ENCODE results near the gene LRRC9. TPM values are rescaled to one million over a fixed set of nuclear protein-coding genes. Genes with fewer than 3 reads are reported as not detected.
A peak's percentile ranks its signal among the peaks of the same experiment; 100 is the strongest.
"Not testable (repeated sequence)": the region's sequence is repeated elsewhere in the genome, so short reads cannot be mapped to it uniquely, and the experiment has no call there.

LRRC9 gene
- total RNA-seq, 1 experiment from 2014 or later = not detected

DNA sequence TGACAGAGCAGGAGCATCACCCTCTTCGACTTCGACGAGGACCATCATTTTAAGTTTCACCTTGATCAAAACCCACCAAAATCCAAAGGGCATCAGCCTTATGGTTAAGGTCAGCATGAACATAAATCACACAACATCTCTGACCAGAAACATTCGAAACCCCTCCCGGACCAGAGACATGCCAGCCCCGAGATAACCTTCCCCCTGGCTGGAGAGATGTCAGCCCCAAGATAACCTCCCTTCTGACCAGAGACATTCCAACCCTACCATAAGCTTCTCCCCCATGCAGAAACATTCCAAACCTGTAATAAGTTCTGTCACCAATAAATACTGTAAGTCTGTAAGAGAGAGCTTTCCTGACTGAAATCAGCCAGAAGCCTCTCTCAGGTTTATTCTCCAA is 178.0 kb downstream of the LRRC9 start:
- DNase-seq (ENCODE audit: unreplicated experiment) = no peak
- intact Hi-C loops (cut with micrococcal nuclease) = loop anchor here (10.0 kb wide), 1 partner anchor 157 kb away; no protein-coding TSS in a partner anchor
- peaks cover 41% of the 10 kb centered on the region for H3K4me1 Mint-ChIP-seq (ENCODE audit: insufficient read depth, unreplicated experiment)

DNA sequence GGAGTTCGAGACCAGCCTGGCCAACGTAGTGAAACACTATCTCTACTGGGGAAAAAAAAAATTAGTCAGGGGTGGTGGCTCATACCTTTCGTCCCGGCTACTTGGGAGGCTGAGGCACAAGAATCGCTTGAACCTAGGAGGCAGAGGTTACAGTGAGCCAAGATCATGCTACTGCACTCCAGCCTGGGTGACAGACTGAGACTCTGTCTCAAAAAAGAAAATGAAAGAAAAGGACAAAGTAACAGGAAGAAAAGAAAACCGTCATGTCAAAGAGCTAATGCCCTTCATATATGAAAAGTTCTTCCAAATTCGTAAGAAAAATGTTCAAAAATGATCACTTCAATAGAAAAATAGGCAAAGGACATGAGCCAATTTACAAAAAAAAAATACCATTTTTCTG is 179.9 kb downstream of the LRRC9 start:
- H3K4me1 Mint-ChIP-seq (ENCODE audit: insufficient read depth, unreplicated experiment) = peaks cover 38% of the 10 kb centered on the region
- ChIA-PET CTCF (interaction anchor here (0.6 to 2.4 kb wide), 4 partner anchors 9 to 1599 kb away, joined by 3 to 8 read pairs (median 4); partner anchors contain the start of gene DHRS7), POLR2A (interaction anchor here (0.6 to 2.6 kb wide), 5 partner anchors 8 to 82 kb away, joined by 3 to 21 read pairs (median 5); partner anchors contain the start of gene PCNX4)
- not testable (repeated sequence) for DNase-seq (ENCODE audit: unreplicated experiment); H3K9me3 Mint-ChIP-seq (ENCODE audit: unreplicated experiment); H3K27ac Mint-ChIP-seq (ENCODE audit: low read depth, unreplicated experiment); H3K4me3 Mint-ChIP-seq (ENCODE audit: unreplicated experiment); H3K27me3 Mint-ChIP-seq (ENCODE audit: insufficient read depth, unreplicated experiment); BruUV-seq (replicated peaks)
- intact Hi-C loops (cut with micrococcal nuclease) = loop anchor here (10.0 kb wide), 1 partner anchor 155 kb away; no protein-coding TSS in a partner anchor
- peaks cover 30% of the 10 kb centered on the region for H3K36me3 Mint-ChIP-seq (ENCODE audit: insufficient read depth, unreplicated experiment)

More for the DNA sequence above, 178.0 kb downstream of the LRRC9 start:
- Mint-ChIP-seq H3K27me3 (ENCODE audit: insufficient read depth, unreplicated experiment) (no peaks in the 10 kb centered on the region), H3K27ac (ENCODE audit: low read depth, unreplicated experiment) (peak overlapping the region; percentile 60), H3K4me3 (ENCODE audit: unreplicated experiment) (no peak overlapping the region), H3K9me3 (ENCODE audit: unreplicated experiment) (no peaks in the 10 kb centered on the region), H3K36me3 (ENCODE audit: insufficient read depth, unreplicated experiment) (peaks cover 30% of the 10 kb centered on the region)
- CTCF ChIA-PET = interaction anchor here (0.7 to 1.2 kb wide), 2 partner anchors 53 to 70 kb away, joined by 3 to 4 read pairs; no protein-coding TSS in a partner anchor
- POLR2A ChIA-PET = no interaction called here
- TF ChIP-seq, protein P1, sequence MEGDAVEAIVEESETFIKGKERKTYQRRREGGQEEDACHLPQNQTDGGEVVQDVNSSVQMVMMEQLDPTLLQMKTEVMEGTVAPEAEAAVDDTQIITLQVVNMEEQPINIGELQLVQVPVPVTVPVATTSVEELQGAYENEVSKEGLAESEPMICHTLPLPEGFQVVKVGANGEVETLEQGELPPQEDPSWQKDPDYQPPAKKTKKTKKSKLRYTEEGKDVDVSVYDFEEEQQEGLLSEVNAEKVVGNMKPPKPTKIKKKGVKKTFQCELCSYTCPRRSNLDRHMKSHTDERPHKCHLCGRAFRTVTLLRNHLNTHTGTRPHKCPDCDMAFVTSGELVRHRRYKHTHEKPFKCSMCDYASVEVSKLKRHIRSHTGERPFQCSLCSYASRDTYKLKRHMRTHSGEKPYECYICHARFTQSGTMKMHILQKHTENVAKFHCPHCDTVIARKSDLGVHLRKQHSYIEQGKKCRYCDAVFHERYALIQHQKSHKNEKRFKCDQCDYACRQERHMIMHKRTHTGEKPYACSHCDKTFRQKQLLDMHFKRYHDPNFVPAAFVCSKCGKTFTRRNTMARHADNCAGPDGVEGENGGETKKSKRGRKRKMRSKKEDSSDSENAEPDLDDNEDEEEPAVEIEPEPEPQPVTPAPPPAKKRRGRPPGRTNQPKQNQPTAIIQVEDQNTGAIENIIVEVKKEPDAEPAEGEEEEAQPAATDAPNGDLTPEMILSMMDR (IDR thresholded peaks at IDR 0.05; ENCODE audit: unreplicated experiment) = no peak
- BruUV-seq (replicated peaks) = no TSS peak

DNA sequence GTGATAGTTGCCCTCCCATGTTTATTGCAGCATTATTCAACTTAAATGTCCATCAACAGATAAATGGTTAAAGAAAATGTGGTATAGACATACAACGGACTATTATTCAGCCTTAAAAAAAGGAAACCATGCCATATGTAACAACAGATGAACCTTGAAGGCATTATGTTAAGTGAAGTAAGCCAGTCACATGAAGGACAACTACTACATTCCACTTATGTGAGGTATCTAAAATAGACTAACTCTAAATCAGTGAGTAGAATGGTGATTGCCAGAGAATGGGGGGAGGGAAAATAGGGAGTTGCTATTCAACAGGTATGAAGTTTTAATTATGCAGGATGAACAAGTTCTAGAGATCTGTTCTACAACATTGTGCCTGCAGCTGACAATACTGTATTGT is 181.8 kb downstream of the LRRC9 start:
- Mint-ChIP-seq H3K4me3 (ENCODE audit: unreplicated experiment) (no peak overlapping the region), H3K4me1 (ENCODE audit: insufficient read depth, unreplicated experiment) (peaks cover 42% of the 10 kb centered on the region), H3K27ac (ENCODE audit: low read depth, unreplicated experiment) (peak overlapping the region; percentile 62), H3K36me3 (ENCODE audit: insufficient read depth, unreplicated experiment) (peaks cover 38% of the 10 kb centered on the region), H3K9me3 (ENCODE audit: unreplicated experiment) (no peaks in the 10 kb centered on the region), H3K27me3 (ENCODE audit: insufficient read depth, unreplicated experiment) (no peaks in the 10 kb centered on the region)
- DNase-seq (ENCODE audit: unreplicated experiment) = no peak
- intact Hi-C loops (cut with micrococcal nuclease) = no loop called here
- POLR2A ChIA-PET = interaction anchor here (1.3 to 2.6 kb wide), 4 partner anchors 10 to 64 kb away, joined by 3 to 21 read pairs (median 4); partner anchors contain the start of genes DHRS7 and PCNX4
- BruUV-seq (replicated peaks) = no TSS peak
- TF ChIP-seq, protein P1 (IDR thresholded peaks at IDR 0.05; ENCODE audit: unreplicated experiment) = no peak
- CTCF ChIA-PET = no interaction called here

DNA sequence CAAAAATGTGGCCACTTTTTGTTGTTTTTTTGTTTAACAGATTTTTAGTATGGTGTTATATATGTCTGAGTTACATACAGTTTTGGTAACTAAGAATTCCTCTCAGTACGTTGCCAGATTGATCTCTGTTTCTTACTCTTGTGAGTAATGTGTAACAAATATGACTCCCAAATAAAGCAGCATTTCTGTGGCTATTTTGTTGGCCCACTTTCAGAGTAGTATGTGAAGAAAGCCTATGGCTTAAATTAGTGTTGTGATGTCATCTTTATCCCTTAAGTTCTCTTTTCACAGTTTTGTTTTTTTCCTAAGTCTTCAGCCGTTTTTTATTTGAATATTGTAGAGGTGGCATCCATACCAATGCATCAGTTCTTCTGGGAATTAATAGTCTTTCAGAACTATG is 182.4 kb downstream of the LRRC9 start:
- intact Hi-C loops (cut with micrococcal nuclease) = no loop called here
- Mint-ChIP-seq H3K36me3 (ENCODE audit: insufficient read depth, unreplicated experiment) (peaks cover 34% of the 10 kb centered on the region), H3K4me1 (ENCODE audit: insufficient read depth, unreplicated experiment) (peaks cover 42% of the 10 kb centered on the region), H3K4me3 (ENCODE audit: unreplicated experiment) (no peak overlapping the region), H3K27ac (ENCODE audit: low read depth, unreplicated experiment) (peak overlapping the region; percentile 62), H3K9me3 (ENCODE audit: unreplicated experiment) (no peaks in the 10 kb centered on the region), H3K27me3 (ENCODE audit: insufficient read depth, unreplicated experiment) (no peaks in the 10 kb centered on the region)
- ChIA-PET CTCF (no interaction called here), POLR2A (interaction anchor here (1.5 kb wide), 1 partner anchor 63 kb away, joined by 6 read pairs; the partner anchor contains the start of gene DHRS7)
- DNase-seq (ENCODE audit: unreplicated experiment) = peak; percentile 45
- TF ChIP-seq, protein P1 (IDR thresholded peaks at IDR 0.05; ENCODE audit: unreplicated experiment) = no peak
- BruUV-seq (replicated peaks) = no TSS peak

All from MCF 10A (cell line).